VCaP (cell line): ENCODE measurements around the gene CASZ1.

Source experiments
- H3K27ac ChIP-seq: fragments of 450-650 bp; 2 replicates; pipeline ENCODE4 v1.5.1; 2017
- TF ChIP-seq, protein P1 (sequence below): fragments of 450-650 bp; conservative IDR thresholded peaks from 2 replicates; pipeline ENCODE4 v1.5.1; 2017; ENCODE audit warnings: mild to moderate bottlenecking, moderate library complexity

The CASZ1 gene

DNA sequence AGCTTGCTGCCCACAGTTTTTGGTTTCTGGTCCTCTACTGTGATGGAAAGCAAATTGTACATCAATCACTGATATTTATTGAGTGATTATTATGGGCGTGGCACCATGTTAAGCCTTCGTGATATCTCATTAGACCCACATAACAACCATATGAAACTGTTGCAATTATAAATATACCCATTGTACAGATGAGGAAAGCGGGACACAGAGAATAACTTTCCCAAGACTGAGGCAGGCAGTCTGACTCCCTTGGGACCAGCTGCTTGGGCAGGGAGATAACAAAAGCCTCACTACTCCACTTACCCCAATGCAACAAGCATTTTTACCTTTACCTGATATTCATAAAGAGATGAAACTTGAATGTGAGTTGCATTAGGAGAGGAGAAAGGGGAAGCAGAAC lies 4.3 kb upstream of the CASZ1 start:
- TF ChIP-seq, protein P1, sequence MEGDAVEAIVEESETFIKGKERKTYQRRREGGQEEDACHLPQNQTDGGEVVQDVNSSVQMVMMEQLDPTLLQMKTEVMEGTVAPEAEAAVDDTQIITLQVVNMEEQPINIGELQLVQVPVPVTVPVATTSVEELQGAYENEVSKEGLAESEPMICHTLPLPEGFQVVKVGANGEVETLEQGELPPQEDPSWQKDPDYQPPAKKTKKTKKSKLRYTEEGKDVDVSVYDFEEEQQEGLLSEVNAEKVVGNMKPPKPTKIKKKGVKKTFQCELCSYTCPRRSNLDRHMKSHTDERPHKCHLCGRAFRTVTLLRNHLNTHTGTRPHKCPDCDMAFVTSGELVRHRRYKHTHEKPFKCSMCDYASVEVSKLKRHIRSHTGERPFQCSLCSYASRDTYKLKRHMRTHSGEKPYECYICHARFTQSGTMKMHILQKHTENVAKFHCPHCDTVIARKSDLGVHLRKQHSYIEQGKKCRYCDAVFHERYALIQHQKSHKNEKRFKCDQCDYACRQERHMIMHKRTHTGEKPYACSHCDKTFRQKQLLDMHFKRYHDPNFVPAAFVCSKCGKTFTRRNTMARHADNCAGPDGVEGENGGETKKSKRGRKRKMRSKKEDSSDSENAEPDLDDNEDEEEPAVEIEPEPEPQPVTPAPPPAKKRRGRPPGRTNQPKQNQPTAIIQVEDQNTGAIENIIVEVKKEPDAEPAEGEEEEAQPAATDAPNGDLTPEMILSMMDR: no peak

GRCh38 chr1:10799726-10800125 lies 3.3 kb upstream of the CASZ1 start:
- TF ChIP-seq, protein P1: no peak
- no peak overlapping the region for H3K27ac ChIP-seq

More for the DNA sequence above, 4.3 kb upstream of the CASZ1 start:
- H3K27ac ChIP-seq: no peak overlapping the region

- H3K27ac ChIP-seq: peak overlapping the region; percentile 97
- TF ChIP-seq, protein P1: no peak
Observed at GRCh38 chr1:10795276-10796021, 997 bp downstream of the CASZ1 start.

- H3K27ac ChIP-seq: peak overlapping the region; percentile 97
- TF ChIP-seq, protein P1: no peak
Observed at GRCh38 chr1:10794724-10795275, 1.6 kb downstream of the CASZ1 start.

GRCh38 chr1:10793129-10793651 lies 3.3 kb downstream of the CASZ1 start:
- H3K27ac ChIP-seq: peak overlapping the region; percentile 97

GRCh38 chr1:10791105-10791951 lies 5.1 kb downstream of the CASZ1 start:
- TF ChIP-seq, protein P1: no peak
- H3K27ac ChIP-seq: peak overlapping the region; percentile 97

More at GRCh38 chr1:10793129-10793651, 3.3 kb downstream of the CASZ1 start:
- TF ChIP-seq, protein P1: no peak
